Neural progenitor cell (in vitro differentiated cells): ENCODE measurements around the gene UGT2A1.

Experiments
- EZH2 ChIP-seq: fragments of 200-600 bp; sonication (generic); IDR thresholded peaks from 2 replicates; pipeline ENCODE4 v1.6.1; 2017; ENCODE audit warnings: antibody characterized with exemption, mild to moderate bottlenecking, moderate library complexity
- EZH2phosphoT487 ChIP-seq: fragments of 200-600 bp; sonication (generic); IDR thresholded peaks from 2 replicates; pipeline ENCODE4 v1.6.1; 2017; ENCODE audit warnings: antibody characterized with exemption
- TF ChIP-seq, protein P1 (sequence below): fragments of 200-600 bp; sonication (generic); IDR thresholded peaks from 2 replicates; pipeline ENCODE4 v1.5.1; 2017; ENCODE audit warnings: antibody characterized with exemption, mild to moderate bottlenecking

DNA sequence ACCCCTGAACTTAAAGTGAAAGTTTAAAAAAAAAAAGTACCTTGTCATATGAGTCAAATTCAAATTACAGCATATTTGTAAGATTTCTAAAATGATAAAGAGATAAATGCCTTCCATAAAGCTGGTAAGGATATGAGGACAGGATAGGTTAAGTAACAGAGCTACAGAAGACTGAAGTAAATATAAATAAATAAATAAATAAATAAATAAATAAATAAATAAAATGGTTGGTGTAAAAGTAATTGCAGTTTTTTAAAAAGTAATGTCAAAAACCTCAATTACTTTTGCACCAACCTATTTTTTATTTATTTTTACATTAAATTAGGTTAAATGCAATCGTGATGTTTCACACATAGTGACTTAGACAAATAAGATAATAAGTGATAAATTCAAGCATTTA lies 75.8 kb downstream of the UGT2A1 start:
- TF ChIP-seq, protein P1, sequence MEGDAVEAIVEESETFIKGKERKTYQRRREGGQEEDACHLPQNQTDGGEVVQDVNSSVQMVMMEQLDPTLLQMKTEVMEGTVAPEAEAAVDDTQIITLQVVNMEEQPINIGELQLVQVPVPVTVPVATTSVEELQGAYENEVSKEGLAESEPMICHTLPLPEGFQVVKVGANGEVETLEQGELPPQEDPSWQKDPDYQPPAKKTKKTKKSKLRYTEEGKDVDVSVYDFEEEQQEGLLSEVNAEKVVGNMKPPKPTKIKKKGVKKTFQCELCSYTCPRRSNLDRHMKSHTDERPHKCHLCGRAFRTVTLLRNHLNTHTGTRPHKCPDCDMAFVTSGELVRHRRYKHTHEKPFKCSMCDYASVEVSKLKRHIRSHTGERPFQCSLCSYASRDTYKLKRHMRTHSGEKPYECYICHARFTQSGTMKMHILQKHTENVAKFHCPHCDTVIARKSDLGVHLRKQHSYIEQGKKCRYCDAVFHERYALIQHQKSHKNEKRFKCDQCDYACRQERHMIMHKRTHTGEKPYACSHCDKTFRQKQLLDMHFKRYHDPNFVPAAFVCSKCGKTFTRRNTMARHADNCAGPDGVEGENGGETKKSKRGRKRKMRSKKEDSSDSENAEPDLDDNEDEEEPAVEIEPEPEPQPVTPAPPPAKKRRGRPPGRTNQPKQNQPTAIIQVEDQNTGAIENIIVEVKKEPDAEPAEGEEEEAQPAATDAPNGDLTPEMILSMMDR: no peak
- TF ChIP-seq EZH2 (no peak), EZH2phosphoT487 (no peak)
